Right lobe of liver (tissue), 4 donors: Measurements from ENCODE around the gene CCDC82.

Source experiments
- POLR2A ChIP-seq: fragments of 450-650 bp; IDR thresholded peaks from one replicate; pipeline ENCODE4 v1.6.1; 2017; ENCODE audit warnings: antibody characterized with exemption, mild to moderate bottlenecking
- TF ChIP-seq, protein P1 (sequence below), 4 donors: fragments of 200-600 bp in 3 of 4; fragments of 450-650 bp in 1 of 4; IDR thresholded peaks; one replicate each; pipeline versions ENCODE4 v1.5.1 to v1.8.0; 2016 to 2022; ENCODE audit warnings: antibody characterized with exemption in 4 of 4, mild to moderate bottlenecking in 2 of 4
- donor health status: DM: no; HTN: no; CAD: no.
- donor health status: DM: no; HTN: no; CAD: no.
- donor health status: DM: no; HTN: yes; CAD: no.

- TF ChIP-seq, protein P1, sequence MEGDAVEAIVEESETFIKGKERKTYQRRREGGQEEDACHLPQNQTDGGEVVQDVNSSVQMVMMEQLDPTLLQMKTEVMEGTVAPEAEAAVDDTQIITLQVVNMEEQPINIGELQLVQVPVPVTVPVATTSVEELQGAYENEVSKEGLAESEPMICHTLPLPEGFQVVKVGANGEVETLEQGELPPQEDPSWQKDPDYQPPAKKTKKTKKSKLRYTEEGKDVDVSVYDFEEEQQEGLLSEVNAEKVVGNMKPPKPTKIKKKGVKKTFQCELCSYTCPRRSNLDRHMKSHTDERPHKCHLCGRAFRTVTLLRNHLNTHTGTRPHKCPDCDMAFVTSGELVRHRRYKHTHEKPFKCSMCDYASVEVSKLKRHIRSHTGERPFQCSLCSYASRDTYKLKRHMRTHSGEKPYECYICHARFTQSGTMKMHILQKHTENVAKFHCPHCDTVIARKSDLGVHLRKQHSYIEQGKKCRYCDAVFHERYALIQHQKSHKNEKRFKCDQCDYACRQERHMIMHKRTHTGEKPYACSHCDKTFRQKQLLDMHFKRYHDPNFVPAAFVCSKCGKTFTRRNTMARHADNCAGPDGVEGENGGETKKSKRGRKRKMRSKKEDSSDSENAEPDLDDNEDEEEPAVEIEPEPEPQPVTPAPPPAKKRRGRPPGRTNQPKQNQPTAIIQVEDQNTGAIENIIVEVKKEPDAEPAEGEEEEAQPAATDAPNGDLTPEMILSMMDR (IDR thresholded peaks at IDR 0.05) = no peak
- no peak for TF ChIP-seq POLR2A
These were observed 59.7 kb downstream of the CCDC82 start for GRCh38 chr11:96329855-96330510.
